ENCODE measurements around the gene LGR4. TPM values are rescaled to one million over a fixed set of nuclear protein-coding genes. Genes with fewer than 3 reads are reported as not detected.

The LGR4 gene
- total and polyA plus RNA-seq, 2 of the 13 experiments (the other 11 are each of a cell fraction or from before 2014, with no cell fraction given), result 42.1 to 68.7 TPM

DNA sequence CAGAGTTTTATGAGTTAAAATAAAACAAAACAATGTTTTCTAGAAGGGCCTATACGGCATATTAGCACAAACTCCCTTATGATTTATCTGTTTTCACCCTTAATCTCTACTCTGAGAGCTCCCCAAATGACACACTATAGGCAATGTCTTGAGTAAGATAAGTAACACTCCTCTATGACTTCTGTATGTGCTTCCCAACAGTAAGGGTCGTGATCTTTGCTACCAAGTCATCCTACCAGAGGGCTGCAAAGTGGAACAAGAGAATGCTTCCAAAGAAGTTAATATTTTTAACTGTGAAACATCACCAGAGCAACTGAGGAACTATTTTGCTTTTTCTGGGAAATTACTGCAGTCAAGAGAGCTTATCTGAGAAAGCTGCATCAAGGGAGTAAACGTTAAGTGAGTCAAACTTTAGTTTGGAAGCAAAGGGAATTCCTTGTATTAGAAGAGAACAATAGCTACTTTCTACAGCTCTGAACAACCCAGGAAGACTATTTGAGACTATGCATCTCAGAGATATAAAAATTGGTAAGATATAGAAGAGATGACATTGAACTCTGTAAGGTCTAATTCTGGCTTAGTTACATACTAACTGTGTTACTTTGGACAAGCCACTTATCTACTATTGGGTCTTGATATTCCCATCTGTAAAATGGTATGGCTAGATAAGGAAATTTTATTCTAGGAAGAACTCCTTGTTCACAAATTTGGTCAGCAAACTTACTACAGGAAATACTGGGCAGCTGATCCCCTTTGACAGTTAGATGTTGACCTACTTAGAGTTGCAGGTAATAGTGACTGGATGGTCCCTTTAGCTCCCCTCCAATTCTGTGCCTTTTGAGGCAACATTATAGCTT lies 65.9 kb downstream of the LGR4 start:
- H3K79me2 ChIP-seq (ENCODE audit: insufficient read depth, low read length), result peaks cover 43% of the 10 kb centered on the region
- H2AFZ ChIP-seq (ENCODE audit: low read length), result no peak overlapping the region
- BruUV-seq (replicated peaks), result no TSS peak
- POLR2A ChIA-PET, result interaction anchor here (0.9 to 1.6 kb wide), 2 partner anchors 10 to 11 kb away, joined by 3 to 5 read pairs; no protein-coding TSS in a partner anchor
- in situ Hi-C loops (cut with HindIII; ENCODE audit: extremely low pct_ligation_motif_present, low pct_unique_long_range_greater_than_20kb), result no loop called here
- TF ChIP-seq ZNF629 (CRISPR knock-in tag; conservative IDR thresholded peaks at IDR 0.05) (peak; percentile 66), TARDBP (CRISPR knock-in tag; IDR thresholded peaks at IDR 0.05) (no peak)
- no peak for FAIRE-seq
- H4K20me1 ChIP-seq (ENCODE audit: insufficient read depth, low read length), result no peaks in the 10 kb centered on the region
- no peak overlapping the region for H3K4me2 ChIP-seq (ENCODE audit: low read depth, low read length)
- intact Hi-C loops (cut with micrococcal nuclease; ENCODE audit: unreplicated experiment), result no loop called here
- H3K9ac ChIP-seq (ENCODE audit: insufficient read depth, low read depth, low read length), result no peak overlapping the region
- ATAC-seq, result no peak
- peaks cover 1 to 20% of the 10 kb centered on the region in 2 experiments; a peak in 4 of 5 replicates for H3K36me3 ChIP-seq (replicated peaks in 1 of 2; ENCODE audit: control insufficient read depth in 1 of 2, insufficient read depth in 2 of 2, low read length in 2 of 2)
- peaks cover 67% of the 10 kb centered on the region for H3K4me1 ChIP-seq (ENCODE audit: insufficient read depth, low read length)
- CTCF ChIA-PET (ENCODE audit: low intra/inter-chr PET ratio, low total read pairs), result no interaction called here
- no peak overlapping the region for H3K4me3 ChIP-seq (replicated peaks in 1 of 3; ENCODE audit: insufficient read depth in 1 of 3, low read depth in 2 of 3, low read length in 3 of 3)
- H3K9me3 ChIP-seq (ENCODE audit: low read length), result no peaks in the 10 kb centered on the region
- H3K27me3 ChIP-seq (ENCODE audit: control insufficient read depth in 1 of 2, insufficient read depth in 2 of 2, low read length in 2 of 2), result no peaks in the 10 kb centered on the region
- no peak overlapping the region for H3K27ac ChIP-seq (ENCODE audit: extremely low read length, insufficient read depth, low read length)
- no peak for DNase-seq (ENCODE audit: low spot score)
- WGBS (ENCODE audit: low lambda C conversion rate), result 92% methylated on average over 3 of the region's 3 CpGs

DNA sequence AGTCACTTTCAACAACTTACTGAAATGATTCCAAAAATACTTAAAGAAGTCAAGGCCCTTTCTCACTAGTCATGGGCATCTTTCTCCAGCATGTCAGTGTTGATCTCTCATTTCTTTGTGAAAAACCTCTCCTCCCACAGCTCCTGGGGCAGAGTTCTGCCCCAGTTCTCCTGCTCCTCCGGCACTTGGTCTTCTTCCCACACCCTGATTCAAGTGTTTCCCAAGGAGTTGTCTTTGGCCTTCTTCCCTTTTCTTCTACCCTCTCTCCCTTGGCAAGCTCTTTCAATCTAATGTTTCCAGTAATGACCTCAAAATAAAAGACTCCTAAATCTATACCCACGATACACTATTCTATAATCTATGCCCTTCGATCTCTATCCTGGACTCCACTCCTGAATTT lies 67.5 kb downstream of the LGR4 start:
- H3K79me2 ChIP-seq (ENCODE audit: insufficient read depth, low read length), result peaks cover 45% of the 10 kb centered on the region
- H3K4me2 ChIP-seq (ENCODE audit: low read depth, low read length), result no peak overlapping the region
- H3K27ac ChIP-seq (ENCODE audit: extremely low read length, insufficient read depth, low read length), result peak overlapping the region; percentile 28
- no peak for FAIRE-seq
- POLR2A ChIA-PET, result no interaction called here
- H3K9ac ChIP-seq (ENCODE audit: insufficient read depth, low read depth, low read length), result no peak overlapping the region
- 98% methylated on average over 3 of the region's 3 CpGs for WGBS (ENCODE audit: low lambda C conversion rate)
- BruUV-seq (replicated peaks), result no TSS peak
- H3K9me3 ChIP-seq (ENCODE audit: low read length), result no peaks in the 10 kb centered on the region
- intact Hi-C loops (cut with micrococcal nuclease; ENCODE audit: unreplicated experiment) (no loop called here), in situ Hi-C loops (cut with HindIII; ENCODE audit: extremely low pct_ligation_motif_present, low pct_unique_long_range_greater_than_20kb) (no loop called here)
- H3K4me1 ChIP-seq (ENCODE audit: insufficient read depth, low read length), result peaks cover 76% of the 10 kb centered on the region
- H4K20me1 ChIP-seq (ENCODE audit: insufficient read depth, low read length), result no peaks in the 10 kb centered on the region
- ATAC-seq, result no peak
- no peak overlapping the region for H3K4me3 ChIP-seq (replicated peaks in 1 of 3; ENCODE audit: insufficient read depth in 1 of 3, low read depth in 2 of 3, low read length in 3 of 3)
- CTCF ChIA-PET (ENCODE audit: low intra/inter-chr PET ratio, low total read pairs), result no interaction called here
- H3K36me3 ChIP-seq (replicated peaks in 1 of 2; ENCODE audit: control insufficient read depth in 1 of 2, insufficient read depth in 2 of 2, low read length in 2 of 2), result peaks cover 1 to 15% of the 10 kb centered on the region in 2 experiments; a peak in 3 of 5 replicates
- DNase-seq (ENCODE audit: low spot score), result no peak
- no peaks in the 10 kb centered on the region for H3K27me3 ChIP-seq (ENCODE audit: control insufficient read depth in 1 of 2, insufficient read depth in 2 of 2, low read length in 2 of 2)
- H2AFZ ChIP-seq (ENCODE audit: low read length), result no peak overlapping the region
- TF ChIP-seq GATAD1 (CRISPR knock-in tag; IDR thresholded peaks at IDR 0.05) (no peak), ZNF234 (CRISPR knock-in tag; conservative IDR thresholded peaks at IDR 0.05) (no peak), ZNF3 (CRISPR knock-in tag; IDR thresholded peaks at IDR 0.05) (no peak), ZNF335 (CRISPR knock-in tag; IDR thresholded peaks at IDR 0.05) (no peak)
- TF ChIP-seq, protein P1, sequence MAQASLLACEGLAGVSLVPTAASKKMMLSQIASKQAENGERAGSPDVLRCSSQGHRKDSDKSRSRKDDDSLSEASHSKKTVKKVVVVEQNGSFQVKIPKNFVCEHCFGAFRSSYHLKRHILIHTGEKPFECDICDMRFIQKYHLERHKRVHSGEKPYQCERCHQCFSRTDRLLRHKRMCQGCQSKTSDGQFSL (CRISPR knock-in tag; IDR thresholded peaks at IDR 0.05), result no peak
- TF ChIP-seq, protein P2, sequence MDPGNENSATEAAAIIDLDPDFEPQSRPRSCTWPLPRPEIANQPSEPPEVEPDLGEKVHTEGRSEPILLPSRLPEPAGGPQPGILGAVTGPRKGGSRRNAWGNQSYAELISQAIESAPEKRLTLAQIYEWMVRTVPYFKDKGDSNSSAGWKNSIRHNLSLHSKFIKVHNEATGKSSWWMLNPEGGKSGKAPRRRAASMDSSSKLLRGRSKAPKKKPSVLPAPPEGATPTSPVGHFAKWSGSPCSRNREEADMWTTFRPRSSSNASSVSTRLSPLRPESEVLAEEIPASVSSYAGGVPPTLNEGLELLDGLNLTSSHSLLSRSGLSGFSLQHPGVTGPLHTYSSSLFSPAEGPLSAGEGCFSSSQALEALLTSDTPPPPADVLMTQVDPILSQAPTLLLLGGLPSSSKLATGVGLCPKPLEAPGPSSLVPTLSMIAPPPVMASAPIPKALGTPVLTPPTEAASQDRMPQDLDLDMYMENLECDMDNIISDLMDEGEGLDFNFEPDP (CRISPR knock-in tag; conservative IDR thresholded peaks at IDR 0.05), result no peak

All from HepG2 (cell line).